Measurements from ENCODE around the gene BTBD19. TPM values are rescaled to one million over a fixed set of nuclear protein-coding genes. Genes with fewer than 3 reads are reported as not detected.

BTBD19 gene
- total and polyA plus RNA-seq, 9 of the 15 experiments (the other 6 are each of a cell fraction or from before 2014, with no cell fraction given), result 0.22 to 2.0 (median 0.95) TPM

DNA sequence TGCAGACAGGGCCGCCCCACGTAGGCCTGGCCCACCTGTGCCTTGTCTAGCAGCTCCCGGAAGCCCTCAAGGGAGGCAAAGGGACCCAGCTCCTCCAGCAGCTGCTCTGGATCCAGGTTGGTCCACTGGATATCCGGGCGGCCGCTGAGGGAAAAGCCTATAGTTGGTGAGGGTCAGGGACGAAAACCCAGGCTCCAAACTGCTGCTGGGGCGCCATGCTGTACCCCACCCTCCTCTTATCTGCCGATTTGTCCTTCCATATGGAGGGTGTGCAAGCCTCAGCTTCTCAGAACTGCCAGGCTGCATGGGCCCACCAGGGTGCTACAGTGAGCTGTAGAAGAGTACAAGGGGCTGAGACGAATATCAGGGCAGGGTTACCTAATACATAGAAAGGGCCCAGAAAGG lies 22.6 kb downstream of the BTBD19 start (continued):
- TF ChIP-seq NR4A1 (CRISPR knock-in tag; IDR thresholded peaks at IDR 0.05) (no peak), NR4A1 (tag; IDR thresholded peaks at IDR 0.05) (peak; percentile 83; the same call in 1 of the 2 replicates), POU5F1 (IDR thresholded peaks at IDR 0.05; ENCODE audit: borderline replicate concordance, low read depth, low read length, partially characterized antibody) (no peak), TCF7L2 (IDR thresholded peaks at IDR 0.05; ENCODE audit: low read depth, low read length) (no peak), ZNF408 (CRISPR knock-in tag; IDR thresholded peaks at IDR 0.05; ENCODE audit: low read depth) (no peak), TEAD4 (IDR thresholded peaks at IDR 0.05; ENCODE audit: low read length) (0 out of 2 replicates have a peak, but pooled peaks have one; percentile 23), TEAD4 (CRISPR knock-in tag; IDR thresholded peaks at IDR 0.05; ENCODE audit: borderline replicate concordance) (no peak), ZNF174 (CRISPR knock-in tag; IDR thresholded peaks at IDR 0.05) (no peak), TBP (optimal IDR thresholded peaks at IDR 0.05; ENCODE audit: low read depth, low read length) (no peak), MYC (IDR thresholded peaks at IDR 0.05; ENCODE audit: low read depth, low read length) (0 out of 2 replicates have a peak, but pooled peaks have one; percentile 14), MYC (CRISPR knock-in tag; IDR thresholded peaks at IDR 0.05; ENCODE audit: borderline replicate concordance, low read depth) (no peak), REST (IDR thresholded peaks at IDR 0.05; ENCODE audit: borderline replicate concordance) (0 out of 2 replicates have a peak, but pooled peaks have one; percentile 5), REST (CRISPR knock-in tag; IDR thresholded peaks at IDR 0.05; ENCODE audit: low read depth) (no peak), ZNF551 (CRISPR knock-in tag; IDR thresholded peaks at IDR 0.05) (no peak), RBBP5 (IDR thresholded peaks at IDR 0.05; ENCODE audit: borderline replicate concordance, insufficient read depth, low read length, poor library complexity, severe bottlenecking) (no peak), NFIX (CRISPR knock-in tag; IDR thresholded peaks at IDR 0.05; ENCODE audit: low read depth) (no peak), RBFOX2 (IDR thresholded peaks at IDR 0.05; ENCODE audit: low read depth, low read length) (peak; percentile 44)
- TF ChIP-seq, protein P1, sequence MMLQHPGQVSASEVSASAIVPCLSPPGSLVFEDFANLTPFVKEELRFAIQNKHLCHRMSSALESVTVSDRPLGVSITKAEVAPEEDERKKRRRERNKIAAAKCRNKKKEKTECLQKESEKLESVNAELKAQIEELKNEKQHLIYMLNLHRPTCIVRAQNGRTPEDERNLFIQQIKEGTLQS (IDR thresholded peaks at IDR 0.05), result no peak
- TF ChIP-seq, protein P1 (CRISPR knock-in tag; conservative IDR thresholded peaks at IDR 0.05), result no peak
- TF ChIP-seq, protein P2, sequence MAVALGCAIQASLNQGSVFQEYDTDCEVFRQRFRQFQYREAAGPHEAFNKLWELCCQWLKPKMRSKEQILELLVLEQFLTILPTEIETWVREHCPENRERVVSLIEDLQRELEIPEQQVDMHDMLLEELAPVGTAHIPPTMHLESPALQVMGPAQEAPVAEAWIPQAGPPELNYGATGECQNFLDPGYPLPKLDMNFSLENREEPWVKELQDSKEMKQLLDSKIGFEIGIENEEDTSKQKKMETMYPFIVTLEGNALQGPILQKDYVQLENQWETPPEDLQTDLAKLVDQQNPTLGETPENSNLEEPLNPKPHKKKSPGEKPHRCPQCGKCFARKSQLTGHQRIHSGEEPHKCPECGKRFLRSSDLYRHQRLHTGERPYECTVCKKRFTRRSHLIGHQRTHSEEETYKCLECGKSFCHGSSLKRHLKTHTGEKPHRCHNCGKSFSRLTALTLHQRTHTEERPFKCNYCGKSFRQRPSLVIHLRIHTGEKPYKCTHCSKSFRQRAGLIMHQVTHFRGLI (CRISPR knock-in tag; IDR thresholded peaks at IDR 0.05), result no peak

Measured in K562 (cell line).